GM21423 (cell line): Measurements from ENCODE around the gene CLIC3.

Source experiments
- ATAC-seq: cut with Tn5 transposase; IDR thresholded peaks from one replicate; pipeline ENCODE4 v1.9.1; 2021; ENCODE audit warnings: mild to moderate bottlenecking, moderate library complexity; ENCODE audit not compliant: unreplicated experiment

Gene CLIC3

DNA sequence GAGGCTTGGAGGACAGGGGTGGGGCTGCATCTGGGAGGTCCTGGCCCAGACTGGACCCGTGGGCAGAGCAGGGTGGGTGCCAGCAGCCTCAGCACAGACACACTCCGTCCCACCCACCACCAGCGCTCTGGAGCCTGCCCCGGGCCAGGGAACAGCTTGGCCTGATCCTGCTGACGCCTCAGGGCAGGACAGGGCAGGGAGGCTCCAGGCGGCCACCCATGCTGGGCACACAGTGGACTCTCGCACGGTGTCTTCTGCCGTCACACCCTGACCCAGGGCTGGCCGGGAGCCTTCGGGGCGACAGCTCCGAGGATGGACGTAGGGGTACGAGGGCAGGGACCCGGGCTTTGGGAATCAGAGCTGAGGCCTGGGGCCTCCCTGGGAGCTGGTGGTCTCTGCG lies 27.2 kb downstream of the CLIC3 start:
- no peak for ATAC-seq

DNA sequence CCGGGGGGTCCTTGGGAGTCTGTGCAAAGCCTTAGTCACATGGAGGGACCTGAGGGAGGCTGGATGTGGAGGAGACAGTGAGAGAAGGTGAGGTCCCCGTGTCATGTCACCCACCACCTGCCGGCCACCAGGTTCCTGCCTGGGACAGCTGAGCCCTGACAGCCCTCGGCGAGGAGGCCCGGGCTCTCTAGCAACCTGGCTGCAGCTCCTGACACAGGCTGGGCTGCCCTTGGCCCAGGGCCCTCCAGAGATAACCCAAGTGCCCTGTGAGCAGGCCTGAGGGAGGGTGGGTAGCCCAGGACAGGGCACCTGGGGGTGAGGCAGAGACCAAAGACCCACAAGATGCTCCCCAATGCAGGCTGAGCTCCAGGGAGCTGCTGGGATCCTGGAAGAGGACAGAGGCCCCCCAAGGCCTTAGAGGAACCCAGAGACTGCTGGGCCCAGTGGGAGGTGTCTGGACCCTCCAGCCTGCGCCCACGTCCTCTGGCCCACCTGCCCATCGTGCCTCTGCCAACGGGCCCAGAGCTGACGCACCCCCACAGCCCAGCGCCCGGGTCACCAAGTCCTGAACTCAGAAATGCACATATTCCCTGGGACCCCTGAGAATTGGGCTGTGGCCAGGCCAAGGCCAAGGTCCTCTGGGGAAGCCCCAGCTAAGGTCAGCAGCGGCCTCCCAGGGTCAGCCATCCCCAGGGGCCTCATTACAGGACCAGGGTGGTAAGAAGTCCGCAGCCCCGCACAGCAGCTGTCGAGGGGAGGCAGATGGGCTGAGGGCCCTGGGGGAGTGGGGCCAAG lies 27.8 kb downstream of the CLIC3 start:
- ATAC-seq: no peak

DNA sequence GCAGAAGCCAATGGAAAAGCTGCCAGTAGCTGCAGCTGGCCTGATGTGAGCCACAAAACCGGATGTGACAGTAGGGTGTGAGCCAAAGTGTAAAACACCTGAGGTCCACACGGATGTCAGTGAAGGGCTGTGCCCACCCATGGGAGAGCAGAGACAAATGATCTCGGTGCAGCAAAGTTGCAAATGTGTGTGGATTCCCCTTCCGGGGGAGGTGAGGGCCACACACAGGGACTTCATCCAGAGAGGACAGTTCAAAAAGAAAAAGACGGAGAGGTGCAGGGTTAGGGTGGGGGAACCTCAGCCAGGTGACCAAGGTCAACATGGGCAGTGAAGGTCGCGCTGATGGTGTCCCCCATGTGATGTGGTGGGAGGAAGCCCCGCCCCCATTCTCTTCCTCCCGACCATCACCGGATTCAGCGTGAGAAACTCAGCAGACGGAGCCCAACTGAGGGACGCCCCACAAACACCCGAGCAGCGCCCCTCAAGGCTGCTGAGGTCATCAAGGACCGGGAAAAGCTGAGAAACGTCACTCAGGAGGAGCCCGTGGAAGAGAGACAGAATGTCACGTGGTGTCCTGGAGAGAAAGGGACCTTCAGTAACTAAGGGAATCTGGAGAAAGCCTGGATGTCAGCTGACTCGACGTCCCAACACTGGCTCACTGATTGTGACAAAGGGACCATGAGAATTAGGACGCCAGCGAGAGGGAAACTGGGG lies 30.4 kb downstream of the CLIC3 start:
- ATAC-seq: no peak

DNA sequence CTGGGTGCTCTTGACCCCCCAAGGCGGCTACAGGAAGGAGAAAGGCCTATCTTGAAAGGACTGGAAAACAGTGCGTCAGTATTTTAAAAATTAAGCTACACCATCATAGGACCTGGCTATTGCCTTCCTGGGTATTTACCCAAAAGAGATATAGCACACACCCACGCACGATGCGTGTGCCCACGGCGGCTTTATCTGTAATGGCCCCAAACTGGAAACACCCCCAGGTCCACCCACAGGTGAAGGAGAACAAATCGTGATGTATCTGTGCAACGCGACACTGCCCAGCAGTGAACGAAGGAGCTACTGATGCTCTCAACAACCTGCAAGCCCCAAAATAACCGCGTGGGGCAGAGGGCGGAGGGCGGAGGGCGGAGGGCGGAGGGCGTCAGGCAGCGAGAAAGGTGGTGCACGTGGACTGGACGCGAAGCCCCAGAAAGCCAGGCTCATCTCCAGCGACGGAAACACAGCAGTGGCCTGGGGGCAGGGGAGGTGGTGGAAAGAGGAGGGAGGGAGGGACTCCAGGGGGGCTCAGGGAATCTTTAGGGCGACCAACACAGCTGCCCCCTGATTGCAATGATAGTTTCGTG lies 31.4 kb downstream of the CLIC3 start:
- ATAC-seq: no peak

DNA sequence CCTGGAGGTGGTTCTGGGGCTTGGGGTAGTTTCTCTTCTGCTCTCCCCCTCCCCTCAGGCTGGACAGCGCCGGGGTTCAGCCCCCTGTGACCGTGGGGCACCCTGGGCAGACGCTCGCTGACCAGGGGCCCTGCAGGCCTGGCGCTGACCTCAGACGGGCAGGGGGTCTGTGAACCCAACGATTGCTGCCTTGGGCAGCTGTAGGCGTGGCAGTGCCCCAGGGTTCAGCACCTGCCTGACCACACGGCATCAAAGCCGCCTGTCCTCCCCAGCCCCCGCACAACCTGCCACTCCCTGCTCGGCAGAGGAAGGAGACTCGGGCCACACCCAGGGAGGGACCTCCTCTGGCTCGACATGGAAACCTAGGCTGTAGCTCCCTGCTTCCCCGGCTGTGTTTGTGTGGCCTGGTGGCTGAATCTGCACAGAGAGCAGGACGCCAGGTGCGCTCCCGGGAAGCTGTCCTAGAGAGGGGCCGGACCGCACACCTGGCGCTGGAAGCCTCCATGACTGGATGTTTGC lies 32.1 kb downstream of the CLIC3 start:
- no peak for ATAC-seq

DNA sequence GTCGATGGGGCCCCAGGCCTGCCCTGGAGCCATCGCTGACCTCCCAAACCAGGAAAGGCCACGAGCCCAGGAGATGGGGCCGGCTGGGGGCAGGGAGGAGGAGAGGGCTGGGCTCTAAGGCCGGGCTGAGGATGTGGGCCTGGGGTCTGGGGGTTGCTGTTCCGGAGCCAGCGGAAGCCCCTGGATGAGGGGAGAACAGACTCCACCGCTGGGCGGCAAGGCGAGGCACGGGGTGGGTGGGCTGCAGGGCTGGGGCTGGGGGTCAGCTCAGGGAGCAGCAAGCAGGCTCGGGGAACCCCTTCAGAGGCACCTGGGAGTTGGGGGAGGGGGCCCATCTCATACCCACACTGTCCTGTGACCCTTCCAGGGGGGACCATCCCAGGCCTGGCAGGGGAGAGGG lies 32.6 kb downstream of the CLIC3 start:
- no peak for ATAC-seq

DNA sequence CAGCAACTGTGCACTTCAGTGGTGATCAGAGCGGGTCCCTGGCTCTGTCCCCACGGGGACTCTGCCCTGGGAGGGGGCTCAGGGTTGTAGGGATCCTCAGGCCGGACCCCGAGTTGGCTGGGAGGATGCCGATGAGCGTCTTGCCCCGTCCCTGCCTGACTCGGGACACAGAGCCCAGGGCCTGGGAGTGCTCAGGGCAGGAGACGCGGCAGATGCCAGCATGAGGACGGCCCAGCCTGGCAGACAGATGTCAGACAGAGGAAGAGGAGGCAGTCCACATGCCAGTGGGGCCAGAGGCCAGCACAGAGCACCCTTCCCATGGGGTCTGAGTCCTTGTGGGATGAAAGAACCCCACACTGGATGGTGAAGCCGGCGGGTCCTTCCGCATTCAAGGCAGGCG lies 33.0 kb downstream of the CLIC3 start:
- ATAC-seq: no peak

DNA sequence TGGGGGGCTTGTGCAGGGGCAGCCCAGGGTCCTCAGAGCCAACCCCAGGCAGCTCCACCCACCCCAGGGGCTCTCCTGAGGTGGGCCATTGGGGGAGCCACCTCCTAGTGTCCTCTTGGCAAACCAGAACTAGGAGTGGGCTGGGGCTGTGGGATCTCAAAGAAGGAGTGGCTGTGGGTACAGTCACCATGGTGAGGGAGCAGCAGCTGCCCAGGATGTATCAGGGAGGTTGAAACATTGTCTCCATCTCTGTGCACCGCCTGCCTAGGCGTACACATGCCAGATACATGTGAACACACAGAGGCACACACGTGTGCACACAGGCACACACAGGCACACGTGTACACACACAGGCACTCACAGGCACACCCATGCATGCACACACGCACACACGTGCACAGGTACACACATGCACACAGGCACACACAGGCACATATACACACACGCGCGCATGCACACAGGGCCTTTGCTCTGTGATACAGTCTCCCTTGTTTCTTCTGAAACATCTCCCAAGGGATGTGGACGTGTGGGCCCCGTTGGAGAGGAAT lies 33.6 kb downstream of the CLIC3 start:
- ATAC-seq: no peak

DNA sequence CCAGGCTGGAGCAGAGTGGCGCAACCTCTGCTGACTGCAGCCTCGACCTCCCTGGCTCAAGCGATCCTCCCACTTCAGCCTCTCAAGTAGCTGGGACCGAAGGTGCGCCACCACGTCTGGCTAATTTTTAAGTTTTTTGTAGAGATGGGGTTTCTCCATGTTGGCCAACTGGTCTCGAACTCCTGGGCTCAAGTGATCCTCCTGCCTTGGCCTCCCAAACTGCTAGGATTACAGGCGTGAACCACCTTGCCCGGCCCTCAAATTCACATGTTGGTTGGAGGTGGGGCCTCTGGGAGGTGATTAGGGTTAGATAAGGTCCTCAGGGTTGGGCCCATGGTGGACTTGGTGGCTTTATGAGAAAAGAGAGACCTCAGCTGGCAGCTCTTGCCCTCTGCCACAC lies 34.2 kb downstream of the CLIC3 start:
- no peak for ATAC-seq

DNA sequence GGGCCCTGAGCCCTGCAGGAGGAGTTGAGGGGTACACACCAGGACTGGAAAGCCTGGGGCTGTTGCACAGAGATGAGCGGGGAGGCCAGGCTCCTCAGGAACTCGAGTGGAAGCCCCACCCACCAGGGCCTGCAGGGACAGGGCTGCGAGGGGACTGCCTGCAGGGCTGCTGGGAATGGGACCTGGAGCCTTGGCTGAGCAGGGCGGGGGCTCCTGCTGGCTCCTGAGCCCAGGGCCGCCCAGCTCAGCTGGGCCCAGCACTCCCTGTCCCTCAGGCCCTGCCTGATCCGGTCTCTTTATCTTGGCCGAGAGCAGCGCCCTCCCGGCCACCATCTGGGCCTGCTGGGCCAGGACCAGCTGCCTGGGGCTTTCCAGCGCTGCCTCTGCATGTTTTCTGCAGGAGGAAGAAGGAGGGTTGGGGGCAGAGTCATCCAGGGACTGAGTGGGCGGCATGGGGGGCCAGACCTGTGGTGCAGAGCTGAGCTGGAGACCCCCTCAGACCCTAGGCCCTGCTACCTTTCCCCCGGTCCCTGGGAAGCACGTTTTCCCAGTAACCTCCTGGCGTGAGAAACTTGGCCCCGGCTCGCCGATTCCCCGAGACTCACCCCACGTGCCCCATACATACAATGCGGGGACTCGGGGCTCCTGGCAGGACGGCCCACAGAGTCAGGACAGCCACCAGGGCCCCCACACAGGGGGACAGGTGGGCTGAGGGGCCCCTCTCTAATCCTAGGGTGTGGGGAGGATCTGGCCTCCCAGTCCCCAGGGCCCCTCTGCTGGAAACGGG lies 34.9 kb downstream of the CLIC3 start:
- ATAC-seq: no peak

DNA sequence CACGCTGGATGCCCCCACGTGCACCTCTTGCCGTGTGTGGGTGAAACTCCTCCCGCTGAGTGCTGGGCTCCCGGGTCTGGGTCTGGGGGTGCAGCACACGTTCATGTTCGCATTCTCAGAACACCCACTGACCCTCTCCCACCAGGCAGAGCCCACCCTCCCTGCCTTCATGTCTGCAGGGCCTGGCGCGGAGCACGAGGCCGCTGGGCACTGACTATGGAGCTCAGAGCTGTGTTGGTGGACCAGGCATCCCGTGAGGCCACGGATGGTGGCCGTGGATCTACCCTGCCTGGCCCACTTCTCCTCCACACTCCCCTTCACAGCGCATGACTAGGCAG lies 35.5 kb downstream of the CLIC3 start:
- ATAC-seq: no peak

DNA sequence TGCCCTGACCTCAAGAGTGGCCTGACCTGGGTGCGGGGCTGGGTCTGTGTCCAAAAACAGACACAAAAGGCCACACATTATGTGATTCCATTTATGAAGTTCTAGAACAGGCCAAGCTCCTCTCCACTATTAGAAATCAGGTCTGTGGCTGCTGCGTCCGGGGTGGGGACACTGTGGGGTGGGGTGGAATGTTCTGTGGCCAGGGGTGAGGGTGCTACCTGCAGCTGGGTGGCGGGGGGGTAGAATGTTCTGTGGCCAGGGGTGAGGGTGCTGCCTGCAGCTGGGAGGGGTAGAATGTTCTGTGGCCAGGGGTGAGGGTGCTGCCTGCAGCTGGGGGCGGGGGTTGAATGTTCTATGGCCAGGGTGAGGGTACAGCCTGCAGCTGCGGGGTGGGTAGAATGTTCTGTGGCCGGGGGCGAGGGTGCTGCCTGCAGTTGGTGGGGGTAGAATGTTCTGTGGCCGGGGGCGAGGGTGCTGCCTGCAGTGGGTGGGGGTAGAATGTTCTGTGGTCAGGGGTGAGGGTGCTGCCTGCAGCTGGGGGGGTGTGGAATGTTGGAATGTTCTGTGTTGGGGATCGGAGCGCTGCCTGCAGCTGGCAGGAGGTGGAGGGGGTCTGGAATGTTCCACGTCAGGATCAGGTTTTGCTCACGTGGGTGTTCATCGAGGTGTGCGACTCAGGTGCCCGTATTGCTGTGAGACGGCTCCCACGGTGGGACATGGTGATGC lies 36.0 kb downstream of the CLIC3 start:
- no peak for ATAC-seq

DNA sequence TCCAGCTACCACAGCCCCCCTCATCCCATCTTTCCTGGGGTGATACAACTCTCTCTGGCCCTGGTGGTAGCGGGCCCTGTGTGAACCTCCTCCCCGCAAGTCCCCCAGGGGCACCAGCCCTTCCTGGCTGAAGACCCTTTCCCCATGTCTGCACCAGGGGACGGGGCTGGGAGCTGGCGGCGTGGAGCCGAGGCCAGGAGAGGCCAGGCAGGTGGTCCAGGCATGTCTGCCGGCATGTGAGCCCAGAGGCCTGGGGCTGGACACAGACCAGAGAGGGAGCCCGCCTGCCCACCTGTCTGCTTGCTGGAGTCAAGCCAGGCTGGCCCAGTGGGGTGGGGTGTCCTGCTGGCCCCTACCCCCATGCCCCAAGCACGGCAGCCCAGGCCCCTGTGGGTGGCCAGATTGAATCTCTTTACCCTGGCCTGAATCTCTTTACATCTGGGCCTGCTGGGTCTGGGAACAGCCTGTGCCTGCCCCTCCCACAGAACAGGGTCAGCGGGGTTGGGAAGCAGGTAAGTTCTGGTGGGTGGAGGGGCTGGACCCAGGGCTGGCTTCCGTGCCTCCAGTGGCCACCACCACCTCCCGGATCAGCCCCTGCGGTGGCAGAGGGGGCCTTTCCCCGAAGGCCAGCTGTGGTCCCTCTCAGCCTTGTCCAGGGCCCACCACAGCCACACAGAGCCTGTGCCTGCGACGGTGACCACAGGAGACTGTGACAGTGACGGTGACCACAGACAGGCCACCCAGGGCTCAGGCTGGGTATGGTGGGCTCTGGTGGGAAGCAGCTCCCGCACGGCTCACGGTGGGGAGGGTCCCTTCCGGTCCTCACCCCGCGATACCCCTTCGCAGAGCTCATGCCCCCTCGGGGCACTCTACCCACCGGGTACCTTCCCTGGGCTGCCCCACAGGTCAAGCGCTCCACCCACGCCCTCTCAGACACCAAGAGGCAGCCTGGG lies 37.2 kb downstream of the CLIC3 start:
- no peak for ATAC-seq

DNA sequence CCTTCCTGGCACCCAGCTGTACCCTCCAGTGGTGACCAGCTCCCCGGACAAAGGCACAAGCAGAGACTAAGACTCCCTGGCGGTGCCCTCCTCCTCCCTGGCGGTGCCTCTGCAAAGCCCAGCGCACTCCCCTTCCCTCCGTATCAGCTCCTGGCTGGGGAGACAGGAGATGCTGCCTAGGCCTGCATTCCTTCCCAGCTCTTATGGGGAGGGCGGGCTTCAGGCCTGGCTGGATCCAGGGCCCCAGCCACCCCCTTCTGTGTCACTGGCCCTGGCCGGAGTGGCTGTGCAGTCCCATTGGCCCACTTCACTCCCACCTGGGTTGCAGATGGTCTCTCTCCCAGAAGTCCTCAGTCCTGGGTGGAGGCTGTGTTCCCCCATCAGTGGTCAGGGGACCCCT lies 37.9 kb downstream of the CLIC3 start:
- ATAC-seq: no peak

DNA sequence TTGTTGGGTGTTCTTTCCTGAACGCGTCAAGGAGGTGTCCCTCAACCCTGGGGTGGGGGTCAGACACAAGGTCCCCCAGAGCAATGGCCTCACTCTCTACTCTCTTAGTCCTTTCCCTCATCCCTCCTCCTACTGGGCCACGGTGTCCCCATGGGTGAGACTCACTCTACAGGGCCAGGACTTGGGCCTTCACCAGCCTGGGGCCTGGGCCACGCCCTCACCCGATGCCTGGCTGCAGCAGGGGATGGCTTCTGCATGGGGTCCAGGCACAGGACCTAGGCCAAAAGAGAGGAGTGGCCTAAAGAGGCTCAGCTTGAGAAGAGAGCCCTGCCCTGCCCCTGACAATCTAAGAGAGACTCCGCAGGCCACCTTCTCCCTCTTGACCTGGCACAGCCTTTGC lies 38.5 kb downstream of the CLIC3 start:
- no peak for ATAC-seq

DNA sequence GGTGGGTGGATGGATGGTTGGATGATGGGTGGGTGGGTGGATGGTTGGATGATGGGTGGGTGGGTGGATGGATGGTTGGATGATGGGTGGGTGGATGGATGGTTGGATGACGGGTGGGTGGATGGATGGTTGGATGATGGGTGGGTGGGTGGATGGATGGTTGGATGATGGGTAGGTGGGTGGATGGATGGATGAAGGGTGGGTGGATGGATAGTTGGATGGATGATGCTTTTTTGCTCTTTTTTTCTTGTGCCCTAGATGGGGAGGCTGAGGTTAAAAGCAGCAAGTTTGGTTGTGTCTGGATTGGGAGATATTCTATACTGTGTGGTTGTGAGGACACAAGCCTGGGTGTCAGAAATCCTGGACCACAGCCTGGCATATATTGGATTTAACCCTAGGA lies 38.9 kb downstream of the CLIC3 start:
- no peak for ATAC-seq

DNA sequence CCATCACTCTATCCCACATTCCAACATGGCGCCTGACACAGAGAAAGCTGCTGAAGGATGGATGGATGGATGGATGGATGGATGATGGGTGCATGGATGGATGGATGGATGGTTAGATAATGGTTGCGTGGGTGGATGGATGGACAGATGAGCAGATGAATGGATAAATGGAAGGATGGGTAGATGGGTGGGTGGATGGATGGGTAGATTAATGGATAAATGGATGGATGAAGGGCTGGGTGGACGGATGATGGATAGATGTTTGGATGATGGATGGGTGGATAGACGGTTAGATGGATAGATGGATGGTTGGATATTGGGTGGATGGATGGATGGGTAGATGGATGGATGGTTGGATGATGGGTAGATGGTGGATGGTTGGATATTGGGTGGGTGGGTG lies 39.8 kb downstream of the CLIC3 start:
- no peak for ATAC-seq

DNA sequence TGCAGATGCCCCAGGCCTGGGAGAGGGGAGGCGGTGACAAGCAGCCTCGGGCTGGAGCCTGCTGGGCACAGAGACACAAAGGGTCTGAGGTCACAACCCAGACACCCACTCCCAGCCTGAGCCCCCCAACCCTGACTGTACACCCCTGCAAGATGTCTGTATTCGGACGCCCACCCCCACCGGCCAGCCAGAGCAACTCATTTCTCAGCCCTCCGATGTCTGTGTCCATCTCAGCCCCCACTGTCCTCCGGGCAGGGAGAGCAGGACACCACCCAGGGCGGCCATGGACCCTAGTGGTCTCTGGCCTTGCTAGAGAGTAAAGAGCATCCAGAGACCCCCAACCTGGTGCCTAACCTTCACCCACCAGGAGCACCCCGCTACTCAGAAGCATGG lies 40.4 kb downstream of the CLIC3 start:
- no peak for ATAC-seq

DNA sequence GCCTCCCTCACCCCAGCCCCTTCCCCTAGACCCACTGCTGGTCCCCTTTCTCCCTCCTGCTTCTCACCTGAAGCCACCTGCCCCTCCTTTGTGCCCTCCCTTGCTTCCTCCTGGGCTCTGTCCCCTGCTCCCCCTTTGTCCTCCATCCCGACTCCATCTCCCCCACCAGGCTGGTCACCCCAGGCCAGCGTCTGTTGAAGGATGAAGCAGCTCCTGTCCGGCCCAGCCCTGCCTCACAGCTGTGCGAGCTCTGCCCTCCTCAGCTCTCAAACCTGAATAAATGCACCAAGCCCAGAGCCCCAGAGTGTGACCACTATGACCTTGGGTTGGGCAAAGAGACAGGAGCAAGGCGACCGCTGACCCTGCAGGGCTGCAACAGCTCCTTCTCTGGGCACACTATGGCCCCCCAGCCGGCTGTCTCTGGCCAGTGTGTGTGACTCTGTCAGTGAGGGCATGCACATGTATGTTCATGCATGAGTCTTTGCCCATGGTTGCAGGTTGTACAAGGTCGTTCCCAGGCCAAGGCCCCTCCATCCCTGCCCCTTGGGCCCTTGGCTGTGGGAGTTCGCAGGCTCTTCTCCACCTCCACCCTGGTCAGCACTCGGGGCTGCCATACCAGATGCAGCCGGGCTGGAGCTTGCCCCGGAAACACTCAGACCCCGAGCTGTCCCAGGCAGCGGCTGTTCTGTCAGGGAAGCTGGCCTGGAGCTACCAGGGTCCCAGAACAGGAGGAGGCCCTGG lies 41.0 kb downstream of the CLIC3 start:
- no peak for ATAC-seq
